Activated CD4-positive, CD25-positive, alpha-beta regulatory T cell treated with anti-CD3 and anti-CD28 coated beads, Interleukin-2, amount 50 U/mL, for 72 hours (primary cell): ENCODE data around the gene CCDC117.

Source experiments
- DNase-seq: peaks from one replicate; pipeline ENCODE4 v3.0.0; 2021

Gene CCDC117

DNA sequence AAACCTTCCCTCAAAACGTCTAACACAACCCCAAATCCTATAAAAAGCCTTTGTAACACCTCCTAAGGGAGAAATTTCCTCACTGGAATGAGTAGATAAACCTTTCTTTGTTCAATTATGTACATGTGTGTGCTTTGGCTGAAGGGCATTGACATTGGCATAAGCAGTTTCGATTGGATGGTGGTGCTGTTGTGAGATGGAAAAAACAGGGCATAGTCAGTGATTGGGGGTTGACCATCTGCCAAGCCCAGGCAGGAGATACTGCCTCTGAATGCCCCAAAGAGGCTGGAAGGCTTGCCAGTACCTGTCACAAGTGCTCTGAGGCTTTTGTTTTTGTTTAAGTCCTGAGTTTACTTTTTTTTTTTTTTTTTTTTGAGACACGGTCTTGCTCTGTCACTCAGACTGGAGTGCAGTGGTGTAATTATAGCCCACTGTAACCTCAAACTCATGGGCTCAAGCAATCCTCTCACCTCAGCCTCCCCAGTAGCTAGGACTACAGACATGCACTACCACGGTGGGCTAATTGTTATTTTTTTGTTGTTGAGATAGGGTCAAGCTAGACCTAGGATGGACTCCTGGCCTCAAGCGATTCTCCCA lies 1.2 kb upstream of the CCDC117 start:
- no peak for DNase-seq

DNA sequence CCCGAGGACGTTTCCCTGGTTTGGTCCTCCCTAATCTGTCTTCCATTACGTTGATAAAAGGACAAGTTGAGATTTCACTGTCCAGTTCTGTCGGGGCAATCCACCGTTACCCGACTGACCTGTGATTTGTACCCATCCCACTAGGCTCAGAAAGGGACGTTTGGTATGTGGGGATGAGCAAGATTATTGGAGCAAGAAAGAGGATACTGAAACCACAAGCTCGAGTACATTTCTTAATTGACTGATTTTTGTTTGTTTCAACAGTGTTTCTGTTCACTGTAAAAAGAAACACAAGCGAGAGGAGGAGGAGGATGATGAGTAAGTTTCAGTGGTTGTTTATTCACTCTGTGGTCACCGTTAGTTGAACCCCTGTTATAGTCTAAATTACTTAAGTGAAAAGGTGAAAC lies 969 bp downstream of the CCDC117 start:
- DNase-seq = no peak

DNA sequence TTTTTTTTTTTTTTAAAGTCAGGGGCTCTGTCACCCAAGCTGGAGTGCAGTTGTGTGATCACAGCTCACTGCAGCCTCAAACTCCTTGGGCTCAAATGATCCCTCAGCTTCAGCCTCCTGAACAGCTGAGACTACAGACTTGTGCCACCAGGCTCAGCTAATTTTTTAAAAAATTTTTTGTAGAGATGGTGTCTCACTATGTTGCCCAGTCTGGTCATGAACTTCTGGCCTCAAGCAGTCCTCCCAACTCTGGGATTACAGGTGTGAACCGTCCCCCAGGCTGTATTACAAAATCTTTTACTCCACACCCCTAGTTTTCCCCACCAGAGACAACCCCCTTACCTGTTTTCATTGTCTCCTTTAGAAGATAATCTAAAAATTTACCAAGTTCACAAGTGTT lies 1.9 kb downstream of the CCDC117 start:
- DNase-seq = no peak

DNA sequence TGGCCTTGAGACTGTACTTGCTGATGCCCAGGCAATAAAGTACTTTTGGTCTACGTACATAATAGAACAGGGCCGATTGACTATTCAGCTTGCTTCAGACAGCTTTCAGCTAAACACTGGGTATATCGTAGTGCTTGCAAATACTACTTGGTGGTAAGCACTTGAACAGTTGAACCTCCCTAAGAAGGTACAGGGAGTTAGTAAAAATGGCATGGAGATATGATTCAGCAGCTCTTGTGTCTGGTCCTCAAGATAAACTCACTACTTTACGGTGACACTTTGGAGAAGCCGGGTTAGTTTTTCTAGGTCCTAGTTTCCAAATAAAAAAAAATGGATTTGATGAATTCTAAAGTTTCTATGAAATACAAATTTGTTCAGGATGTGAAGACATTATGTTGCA lies 7.3 kb downstream of the CCDC117 start:
- no peak for DNase-seq

DNA sequence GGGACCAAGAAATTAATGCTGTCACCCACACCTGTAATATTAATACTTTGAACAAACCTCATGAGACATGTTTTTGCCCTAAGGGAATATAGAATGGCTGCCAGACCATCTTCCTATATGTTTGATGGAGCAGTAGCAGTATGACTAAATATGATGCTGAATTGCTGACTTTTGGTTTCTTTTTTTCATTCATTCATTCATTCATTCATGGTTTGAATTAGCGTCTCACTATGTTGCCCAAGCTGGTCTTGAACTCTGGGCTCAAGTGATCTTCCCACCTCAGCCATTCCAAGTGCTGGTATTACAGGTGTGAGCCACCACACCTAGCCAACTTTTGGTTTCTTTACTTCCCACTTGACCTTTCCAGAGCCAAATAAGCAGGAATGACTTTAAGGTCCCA lies 7.8 kb downstream of the CCDC117 start:
- DNase-seq = no peak

DNA sequence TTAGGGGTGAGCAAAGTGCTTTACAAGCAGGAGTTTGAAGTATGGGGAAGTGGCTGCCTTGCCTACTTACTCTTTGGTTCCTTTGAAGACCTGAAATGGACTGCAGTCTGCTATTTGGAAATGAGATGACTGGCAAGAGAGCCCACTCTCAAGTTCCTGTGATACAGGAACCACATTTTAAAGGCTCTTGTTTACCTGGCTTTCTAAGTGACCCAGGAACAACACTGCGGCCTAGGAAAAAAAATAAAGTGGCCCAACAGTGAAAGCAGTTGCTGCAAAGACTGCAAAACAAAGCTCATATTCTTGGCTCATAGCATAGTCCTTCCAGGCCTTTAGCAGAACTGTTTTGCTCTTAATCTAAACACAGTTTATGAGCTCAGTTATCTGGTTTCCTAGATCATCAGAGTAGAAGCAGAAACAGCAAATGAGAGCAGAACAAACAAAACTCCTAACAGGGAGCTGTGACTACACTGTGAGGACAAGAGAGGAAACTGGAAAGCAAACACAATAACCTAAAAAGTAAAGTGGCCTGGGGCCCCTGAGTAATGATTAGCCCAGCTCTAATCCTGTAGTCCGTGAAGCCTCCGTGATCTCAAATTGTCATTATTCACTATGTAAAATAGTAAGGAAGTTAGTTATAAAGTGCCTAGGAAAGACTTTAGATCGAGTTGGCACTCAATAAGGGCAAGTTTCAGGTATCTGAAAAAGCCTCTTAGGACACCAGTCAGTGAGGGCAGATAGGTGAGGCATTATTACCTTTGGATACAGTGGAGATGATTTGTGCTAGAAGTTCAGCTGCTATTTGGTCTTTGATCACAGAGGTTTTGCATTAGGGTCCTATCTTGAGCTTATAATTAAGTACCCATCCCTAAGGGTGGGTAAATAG lies 11.5 kb downstream of the CCDC117 start:
- DNase-seq = no peak

DNA sequence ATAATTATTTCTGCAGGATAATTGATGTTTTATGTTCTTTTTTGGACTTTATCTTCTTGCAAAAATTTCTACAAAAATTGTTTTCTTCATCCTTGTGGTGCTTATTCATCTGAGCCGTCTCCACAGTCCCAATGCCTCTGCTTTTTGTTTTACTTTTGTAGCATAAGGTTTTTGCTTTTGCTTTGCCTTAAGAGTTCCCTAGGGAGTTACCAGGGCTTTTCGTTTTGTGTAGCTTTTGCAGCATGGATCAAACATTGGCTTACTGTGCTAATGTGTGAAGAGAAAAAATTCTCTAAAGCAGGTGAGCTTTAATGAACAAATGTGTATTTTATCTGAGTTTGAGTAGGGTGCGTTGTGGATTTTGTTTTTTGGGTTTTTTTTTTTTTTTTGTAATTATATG lies 16.1 kb downstream of the CCDC117 start:
- no peak for DNase-seq

DNA sequence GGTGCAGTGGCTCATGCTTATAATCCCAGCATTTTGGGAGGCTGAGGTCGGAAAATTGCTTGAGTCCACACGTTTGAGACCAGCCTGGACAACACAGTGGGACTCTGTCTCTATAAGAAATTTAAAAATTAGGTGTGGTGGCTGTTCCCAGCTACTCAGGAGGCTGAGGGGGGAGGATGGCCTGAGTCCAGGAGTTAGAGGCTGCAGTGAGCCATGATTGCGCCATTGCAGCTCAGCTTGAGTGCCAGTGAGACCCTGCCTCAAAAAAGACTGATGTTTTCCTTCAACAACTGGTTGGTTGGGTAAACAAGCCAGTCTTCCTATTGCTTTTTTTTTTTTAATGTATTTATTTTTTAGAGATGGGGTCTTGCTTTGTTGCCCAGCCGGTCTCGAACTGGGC lies 18.6 kb downstream of the CCDC117 start:
- no peak for DNase-seq

DNA sequence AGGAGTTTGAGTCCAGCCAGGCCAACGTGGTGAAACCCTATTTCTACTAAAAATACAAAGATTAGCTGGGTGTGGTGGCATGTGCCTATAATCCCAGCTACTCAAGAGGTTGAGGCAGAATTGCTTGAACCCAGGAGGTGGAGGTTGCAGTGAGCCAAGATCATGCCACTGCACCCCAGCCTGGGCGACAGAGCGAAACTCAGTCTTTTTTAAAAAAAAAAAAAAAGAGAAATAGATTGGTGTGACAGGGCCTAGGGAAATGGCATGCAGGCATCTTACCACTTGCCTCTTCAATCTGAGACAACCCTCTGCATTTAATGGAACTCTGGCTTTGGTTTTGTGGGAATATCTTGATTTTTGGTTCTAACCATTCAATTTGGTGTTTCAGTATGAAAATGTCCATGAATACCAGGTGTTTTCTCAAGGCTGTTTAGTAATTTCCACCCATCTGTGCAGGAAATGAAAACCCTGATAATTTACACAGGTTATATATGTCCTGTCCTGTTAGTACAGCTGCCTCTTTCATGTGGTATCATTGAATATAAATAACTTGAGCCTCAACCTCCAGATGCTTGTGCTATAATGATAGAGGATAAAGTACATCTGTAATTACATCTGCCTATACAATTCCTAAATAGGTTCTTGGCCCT lies 19.5 kb downstream of the CCDC117 start:
- no peak for DNase-seq

DNA sequence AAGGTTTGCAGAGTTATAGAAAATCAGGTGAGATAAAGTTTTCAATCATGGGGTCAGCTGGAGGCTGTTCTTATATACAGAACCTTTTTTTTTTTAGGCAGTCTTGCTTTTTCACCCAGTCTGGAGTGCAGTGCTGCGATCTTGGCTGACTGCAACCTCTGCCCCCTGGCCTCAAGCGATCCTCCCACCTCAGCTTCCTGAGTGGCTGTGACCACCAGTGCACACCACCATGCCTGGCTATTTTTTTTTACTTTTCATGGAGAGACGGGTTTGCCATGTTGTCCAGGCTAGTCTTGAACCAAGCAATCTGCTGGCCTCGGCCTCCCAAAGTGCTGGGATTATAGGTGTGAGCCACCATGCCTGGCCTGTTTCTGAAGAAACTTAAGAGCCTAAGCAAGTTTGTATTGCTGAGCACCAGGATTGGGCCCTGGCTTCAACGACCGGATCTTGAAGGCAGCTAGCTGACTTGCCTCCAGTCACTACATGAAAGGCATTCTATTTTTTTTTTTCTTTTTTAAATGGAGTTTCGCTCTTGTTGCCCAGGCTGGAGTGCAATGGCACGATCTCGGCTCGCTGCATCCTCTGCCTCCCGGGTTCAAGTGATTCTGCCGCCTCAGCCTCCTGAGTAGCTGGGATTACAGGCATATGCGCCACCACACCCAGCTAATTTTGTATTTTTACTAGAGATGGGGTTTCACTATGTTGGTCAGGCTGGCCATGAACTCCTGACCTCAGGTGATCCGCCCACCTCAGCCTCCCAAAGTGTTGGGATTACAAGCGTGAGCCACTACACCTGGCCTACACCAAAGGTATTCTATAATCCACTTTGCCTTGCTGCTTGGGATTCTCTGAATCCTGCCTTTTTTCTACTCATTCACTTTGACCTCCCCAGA lies 20.2 kb downstream of the CCDC117 start:
- DNase-seq = no peak

DNA sequence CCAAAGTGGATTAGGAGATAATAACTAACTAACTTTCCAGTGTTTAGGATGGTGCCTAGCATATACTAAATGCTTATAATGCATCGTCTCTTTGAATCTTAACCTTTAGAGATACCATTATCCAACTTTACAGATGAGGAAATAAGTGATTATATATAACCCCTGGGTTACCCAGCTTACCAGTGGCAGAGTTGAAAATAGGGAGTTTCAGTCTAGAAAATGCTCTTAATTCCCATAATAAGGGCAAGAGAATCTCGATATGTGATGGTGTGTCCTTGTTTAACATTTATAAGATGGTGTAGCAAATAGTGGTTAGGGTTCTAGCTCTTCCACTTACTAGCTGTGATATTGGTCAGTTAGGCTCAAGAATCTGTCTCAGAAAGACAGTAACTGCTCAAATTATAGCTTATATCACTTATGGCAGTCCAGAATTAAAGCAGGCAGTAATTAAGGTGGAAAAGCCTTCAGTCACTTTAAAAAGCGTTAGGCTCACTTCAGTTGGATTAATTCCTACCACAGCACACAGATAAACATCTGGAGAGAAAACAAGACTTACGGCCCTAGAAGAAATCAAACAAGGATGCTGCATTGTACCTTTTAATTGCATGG lies 21.6 kb downstream of the CCDC117 start:
- DNase-seq = no peak

DNA sequence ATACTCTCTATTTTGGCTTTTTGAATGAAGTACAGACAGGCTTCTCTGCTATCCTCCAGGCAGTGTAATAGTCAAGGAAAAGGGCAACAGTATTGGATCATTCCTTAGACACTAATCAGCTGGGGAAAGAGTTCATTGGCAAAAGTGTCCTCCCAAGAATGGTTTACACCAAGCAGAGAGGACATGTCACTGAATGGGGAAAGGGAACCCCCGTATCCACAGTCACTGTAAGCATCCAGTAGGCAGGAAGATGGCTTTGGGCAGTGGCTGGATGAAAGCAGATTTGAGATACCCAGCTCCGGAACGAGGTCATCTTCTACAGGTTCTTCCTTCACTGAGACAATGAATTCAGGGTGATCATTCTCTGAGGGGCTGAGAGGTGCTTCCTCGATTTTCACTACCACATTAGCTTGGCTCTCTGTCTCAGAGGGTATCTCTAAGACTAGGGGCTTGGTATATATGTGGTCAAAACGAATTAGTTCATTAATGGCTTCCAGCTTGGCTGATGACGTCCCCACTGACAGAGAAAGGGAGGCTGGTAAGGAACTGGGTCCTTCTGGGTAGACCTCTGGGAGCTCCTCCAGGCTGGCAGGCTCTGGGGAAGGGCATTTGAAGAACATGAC lies 22.7 kb downstream of the CCDC117 start:
- DNase-seq = no peak

DNA sequence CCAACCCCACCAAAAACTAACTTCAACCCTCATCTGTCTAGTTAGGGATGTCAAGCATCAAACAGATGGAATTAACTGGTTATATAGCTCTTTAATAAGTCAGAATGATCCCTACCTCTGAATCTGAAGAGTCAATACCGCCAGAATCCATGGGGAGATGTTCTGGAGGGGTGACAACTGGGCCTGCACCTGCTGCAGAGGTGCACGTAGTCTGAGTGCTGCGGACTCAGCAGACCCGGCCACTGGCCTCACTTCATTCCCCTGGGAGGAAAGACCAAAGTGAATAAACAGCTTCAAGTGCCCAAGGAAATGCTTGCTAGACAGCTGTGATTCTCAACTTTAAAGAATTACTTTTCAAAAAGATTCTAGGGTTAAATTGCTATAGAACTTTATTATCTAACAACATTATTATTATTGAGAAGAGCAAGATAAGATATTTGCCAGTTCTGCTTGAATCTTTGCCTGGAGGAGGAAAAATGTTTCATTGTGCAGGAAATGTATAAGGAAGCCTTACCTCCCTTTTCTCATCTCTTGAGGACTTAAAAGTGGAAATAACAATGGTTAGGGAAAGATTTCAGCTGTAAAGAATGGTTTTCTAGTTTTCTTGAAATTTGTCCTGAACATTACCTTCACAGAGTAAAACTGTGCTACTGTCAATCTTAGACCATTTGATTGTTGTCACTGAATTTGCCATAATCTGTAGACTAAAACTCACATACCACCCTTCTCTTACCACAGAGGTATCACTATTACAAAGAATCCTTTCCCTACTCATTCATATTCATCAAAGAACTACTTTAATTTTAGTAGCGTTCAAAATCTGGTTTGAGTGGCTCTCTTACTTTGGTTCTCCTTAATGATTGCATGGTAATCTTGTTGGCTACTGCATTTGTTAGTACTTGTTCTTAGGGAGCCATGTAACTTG lies 23.7 kb downstream of the CCDC117 start:
- no peak for DNase-seq

DNA sequence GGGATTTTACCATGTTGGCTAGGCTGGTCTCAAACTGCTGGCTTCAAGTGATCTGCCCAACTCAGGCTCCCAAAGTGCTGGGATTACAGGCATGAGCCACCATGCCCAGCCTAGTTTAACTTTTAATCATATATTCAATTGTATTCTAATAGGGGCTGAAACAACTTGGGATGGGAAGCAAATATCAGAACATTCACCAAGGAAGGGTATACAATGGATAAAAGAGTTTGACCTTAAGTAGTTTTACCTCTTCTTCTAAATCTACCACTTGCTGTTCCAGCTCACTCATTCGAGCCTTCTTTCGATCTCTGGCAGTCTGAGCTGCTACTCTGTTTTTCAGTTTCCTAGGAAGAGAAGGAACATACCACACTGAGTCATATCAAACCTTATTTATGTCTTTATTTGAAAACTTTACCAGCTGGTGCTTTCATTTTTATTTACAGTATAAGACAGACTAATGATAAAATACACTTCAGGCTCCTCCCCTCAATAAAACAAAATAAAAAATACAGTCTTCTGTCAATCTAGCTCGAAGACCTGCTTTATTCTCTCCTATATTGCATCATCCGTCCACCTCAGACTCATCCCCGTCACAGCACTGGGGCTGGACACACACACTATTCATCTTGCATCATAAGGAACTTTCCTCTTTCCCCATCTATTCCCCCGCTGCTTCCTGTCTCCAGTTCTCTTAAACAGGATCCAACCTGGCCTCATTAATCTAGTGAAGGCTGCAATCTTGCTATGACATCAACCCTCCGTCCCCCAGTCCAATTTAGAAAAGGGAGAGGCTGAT lies 26.5 kb downstream of the CCDC117 start:
- no peak for DNase-seq

DNA sequence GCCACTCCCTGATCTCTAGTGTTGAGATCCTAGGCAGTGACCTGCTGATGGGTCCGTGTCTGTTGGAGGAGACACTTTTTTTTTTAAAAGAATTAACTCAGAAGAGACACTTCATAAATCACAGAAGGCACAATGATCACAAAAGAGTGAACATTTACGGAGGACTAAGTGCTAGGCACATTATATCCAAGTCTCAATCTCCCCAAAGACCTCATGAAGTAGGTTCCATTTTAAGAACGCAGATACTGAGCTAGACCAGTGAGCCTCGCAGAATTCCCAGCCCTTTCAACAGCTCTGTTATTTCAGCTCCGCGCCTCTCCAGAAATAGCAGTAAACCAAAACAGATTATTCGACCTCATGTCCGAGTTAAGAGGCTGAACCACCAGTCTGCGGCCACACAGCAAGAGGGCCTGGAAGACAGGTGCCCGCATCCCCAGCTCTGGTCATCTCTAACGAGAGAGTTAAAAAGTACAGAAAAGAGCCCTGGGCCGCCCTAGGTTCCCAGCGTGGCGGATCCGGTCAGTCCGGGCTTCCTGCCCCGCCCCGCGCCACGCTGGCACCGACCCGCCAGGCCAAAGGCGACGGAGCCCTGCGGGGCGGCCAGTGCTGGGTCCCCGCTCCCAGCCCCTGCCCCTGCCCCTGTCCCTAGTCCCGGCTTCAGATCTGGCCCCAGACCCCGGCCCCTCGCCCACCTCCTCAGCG lies 27.3 kb downstream of the CCDC117 start:
- DNase-seq = no peak

DNA sequence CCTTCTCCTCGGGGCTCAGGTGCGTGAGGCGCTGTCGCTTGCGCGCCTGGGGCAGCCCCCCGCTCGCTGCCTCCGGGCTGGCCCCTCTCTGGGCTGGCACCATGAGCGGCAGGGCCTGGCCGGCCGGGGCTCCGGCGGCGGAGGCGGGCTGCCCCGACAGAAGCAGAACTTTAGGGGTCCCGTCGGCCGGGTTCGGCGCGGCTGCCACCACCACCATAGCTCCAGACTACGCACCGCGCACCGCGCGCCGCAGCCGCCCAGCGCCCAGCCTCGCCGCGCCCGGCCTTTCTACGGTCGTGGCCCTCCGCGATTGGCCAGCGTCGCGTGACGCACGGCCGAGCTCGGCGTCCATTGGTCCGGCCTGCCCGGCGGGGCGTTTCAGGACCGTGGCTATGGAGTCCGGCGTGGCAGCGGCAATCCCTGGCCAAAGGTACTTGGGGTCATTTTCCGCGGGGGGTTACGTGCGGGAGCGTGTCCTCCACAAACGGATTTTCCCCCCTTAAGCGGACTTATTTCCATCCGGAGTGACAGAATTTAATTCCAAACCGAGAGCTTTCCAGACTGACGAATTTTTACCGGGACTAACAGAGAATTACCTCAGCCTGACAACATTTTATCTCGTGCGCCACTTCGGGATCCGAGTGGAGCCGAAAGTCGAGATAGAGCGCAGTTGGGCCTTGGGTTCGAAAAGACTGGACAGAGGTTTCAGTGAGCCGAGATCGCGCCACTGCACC lies 28.0 kb downstream of the CCDC117 start, which contains the start of gene XBP1:
TSS of gene XBP1 (minus strand) at position 262 of the 734 bp plus-strand sequence.
- peak; percentile 91 for DNase-seq

DNA sequence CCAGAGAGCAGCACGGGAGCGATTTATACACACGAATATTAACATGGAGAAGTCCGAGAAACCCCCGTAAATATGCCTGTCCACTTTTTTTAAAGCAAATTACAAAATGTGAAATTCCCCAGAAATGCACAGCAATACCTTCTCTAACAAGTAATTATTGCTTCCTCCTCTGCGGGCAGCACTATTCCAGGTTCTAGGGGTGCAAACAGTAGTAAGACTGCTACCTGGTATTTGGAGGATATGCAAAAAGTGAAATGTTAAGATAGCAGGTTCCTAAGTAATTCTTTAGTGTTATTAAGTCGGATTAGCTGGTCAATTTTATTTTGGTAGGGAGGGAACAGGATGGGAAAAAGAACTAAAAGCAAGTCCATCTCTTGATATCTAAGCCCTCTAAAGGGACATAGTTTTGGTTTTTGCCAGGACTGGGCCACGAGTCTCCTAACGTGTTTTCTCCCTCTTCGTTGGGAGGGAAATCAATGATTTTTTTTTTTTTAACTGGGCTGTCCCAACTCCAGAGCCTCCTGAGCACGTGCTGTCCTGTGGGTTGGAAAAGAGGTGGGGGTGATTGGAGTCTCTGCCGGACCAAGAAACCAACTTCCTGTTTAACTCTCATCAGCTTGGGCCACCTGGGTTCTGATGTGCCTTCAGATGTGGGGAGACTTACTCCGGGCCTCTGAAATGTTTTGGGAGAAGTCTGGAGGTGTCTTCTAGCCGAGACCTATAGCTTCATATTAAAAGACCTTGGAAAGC lies 29.5 kb downstream of the CCDC117 start:
- DNase-seq = no peak

DNA sequence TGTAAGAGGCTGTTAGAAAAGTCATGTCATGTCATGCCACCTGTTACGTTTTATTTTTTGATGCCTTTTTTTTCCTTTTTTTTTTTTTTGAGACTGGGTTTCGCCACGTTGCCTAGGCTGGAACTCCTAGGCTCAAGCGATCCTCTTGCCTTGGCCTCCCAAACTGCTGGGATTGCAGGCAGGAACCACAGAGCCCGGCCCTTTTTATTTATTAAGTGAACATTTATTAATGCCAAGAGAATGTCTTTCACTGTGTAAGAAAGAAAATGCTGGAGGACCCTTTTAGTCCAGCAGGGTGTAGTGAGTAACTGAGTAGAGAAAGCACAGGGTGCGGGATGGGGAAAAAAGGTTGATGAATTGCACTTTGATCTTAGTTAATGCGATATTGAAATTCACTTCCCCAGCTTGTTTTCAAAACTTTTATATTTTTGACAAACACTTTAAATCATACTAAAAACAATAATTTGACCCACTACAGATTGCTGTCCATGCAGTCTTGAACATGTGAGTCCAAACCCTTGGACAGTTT lies 30.2 kb downstream of the CCDC117 start:
- no peak for DNase-seq
